ENCODE measurements around the gene KDM6A.
"Not testable (repeated sequence)": the region's sequence is repeated elsewhere in the genome, so short reads cannot be mapped to it uniquely, and the experiment has no call there.

The KDM6A gene

DNA sequence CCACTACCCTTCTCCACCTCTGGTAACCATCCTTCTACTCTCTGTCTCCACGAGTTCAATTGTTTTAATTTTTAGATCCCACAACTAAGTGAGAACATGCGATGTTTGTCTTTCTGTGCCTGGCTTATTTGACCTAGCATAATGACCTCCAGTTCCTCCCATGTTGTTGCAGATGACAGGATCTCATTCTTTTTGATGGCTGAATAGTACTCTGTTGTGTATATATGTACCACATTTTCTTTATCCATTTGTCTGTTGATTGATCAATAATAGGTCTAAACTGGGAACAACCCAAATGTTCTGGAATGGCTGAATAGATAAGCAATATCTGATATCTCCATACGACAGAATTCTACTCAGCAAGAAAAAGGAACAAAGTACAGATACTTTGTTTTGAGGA is 260.5 kb downstream of the KDM6A start:
- DNase-seq: no peak

DNA sequence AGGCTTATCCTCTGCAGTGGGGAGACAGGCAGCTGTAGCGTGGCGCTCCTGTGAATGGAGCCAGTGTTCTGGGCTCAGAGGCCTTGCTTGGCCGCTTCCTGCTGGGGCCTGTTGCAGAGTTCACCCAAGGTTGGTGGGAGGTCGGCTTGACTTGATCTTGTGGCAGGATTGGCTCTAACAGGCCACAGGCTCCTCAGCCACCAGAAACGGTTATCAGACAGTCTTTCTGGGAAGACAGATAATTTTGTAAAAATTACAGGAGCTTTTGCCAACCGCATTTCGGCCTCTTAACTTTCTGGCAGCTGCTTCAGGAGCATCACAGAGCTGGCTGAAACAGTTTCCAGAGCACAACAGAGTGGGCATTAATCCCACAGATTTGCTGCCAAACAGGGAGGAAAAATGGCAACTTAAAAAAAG is 261.3 kb downstream of the KDM6A start:
- DNase-seq: no peak

DNA sequence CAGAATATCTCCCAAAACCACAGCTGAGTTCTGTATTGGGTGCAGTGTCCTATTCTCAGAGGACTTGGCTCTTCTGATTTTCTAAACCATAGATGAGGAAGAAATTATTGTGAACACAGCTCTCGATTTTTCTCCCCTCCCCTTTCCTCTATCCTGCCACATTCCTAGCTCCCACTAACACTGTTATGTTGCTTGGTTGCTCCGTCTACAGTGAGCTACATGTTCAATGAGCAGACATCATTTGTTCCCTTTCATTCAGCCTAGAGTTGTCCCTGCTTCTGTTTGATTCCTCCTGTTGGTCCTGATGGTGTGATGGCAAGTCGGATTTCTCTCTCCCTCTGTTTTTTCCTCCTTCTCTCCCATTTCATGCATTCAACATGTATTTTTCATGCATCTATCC is 261.8 kb downstream of the KDM6A start:
- no peak for DNase-seq

DNA sequence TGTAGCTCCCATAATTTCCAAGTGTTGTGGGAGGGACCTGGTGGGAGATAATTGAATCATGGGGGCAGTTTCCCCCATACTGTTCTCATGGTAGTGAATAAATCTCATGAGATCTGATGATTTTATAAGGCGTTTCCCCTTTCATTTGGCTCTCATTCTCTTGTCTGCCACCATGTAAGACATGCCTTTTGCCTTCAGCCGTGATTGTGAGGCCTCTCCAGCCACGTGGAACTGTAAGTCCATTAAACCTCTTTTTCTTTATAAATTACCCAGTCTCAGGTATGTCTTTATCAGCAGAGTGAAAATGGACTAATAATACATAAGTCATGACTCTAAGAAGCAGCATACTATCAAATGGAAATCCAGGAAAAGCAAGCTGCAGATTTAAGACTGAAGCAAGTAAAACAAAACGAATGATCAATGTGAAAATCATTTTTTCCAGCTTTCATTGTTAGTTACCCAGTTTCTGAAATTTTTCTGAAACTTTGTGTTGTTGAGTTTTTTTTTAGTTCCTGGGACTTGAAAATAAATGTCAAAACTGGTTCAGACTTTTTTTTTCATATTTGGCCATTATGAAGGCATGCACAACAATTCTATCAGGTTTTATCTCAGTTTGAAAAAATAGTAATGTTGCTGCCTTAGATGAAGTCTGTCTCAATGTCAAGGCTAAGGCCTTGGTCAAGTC is 262.5 kb downstream of the KDM6A start:
- not testable (repeated sequence) for DNase-seq

DNA sequence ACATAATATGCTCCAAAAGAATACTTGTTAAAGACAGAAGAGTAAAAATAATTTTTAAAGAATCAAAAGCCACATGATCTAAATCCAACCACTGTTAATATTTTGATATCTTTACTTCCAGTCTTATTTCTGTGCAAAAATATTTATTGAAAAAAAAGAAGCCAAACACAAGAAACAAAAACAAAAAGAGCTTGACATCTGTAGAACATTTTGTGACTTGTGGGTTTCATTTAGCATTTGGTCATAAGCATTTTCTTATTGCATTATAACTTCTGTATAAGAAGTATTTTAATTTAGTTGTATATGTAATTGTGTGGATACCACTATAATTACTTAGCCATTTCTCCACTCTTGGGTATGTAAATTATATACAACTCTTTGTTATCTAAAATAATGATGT is 264.5 kb downstream of the KDM6A start:
- DNase-seq: no peak

DNA sequence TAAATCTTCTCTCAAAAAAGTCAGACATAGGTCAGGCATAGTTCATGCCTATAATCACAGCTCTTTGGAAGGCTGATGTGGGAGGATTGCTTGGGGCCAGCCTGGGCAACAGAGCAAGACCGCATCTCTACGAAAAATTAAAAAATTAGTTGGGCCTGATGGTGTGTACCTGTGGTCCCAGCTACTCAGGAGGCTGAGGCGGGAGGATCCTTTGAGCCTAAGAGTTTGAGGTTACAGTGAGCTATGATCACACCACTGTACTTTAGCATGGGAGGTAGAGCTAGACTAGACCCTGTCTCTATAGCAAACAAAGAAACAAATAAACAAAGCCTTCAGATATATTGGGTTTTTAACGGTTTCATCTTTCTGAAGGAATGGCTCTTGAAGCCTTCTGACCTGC is 265.5 kb downstream of the KDM6A start:
- no peak for DNase-seq

DNA sequence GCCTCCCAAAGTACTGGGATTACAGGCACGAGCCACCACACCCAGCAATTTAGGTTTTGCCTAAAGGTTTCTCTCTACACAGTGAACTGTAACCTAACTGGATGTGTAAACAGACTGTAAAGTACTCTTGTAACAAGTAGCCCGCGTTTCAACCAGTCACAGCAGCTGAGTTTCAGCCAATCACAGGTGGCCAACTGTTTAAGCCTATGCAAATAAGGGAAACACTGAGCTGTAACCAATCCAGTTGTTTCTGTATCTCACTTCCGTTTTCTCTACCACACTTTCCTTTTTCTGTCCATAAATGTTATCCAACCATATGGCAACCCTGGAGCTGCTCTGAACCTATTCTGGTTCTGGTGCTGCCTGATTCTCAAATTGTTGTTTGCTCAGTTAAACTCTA is 267.8 kb downstream of the KDM6A start:
- no peak for DNase-seq

DNA sequence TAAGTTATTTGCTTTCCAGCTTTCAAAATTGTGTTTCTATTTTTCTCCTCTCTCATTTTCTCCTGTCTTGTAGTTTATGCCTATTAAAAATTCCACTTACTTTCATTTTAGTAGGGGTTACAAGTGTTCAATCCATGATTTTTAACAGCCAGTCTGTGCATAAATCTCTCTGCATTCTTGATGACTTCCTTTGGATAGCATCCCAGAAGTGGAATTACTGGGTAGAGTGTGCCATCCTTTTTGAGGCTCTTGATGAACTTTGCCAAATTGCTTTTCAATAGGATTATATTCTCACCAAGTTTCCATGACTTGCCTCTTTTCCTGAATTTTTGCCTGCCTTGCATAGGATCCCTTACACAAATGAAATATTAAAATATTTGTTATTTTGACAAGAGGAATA is 269.2 kb downstream of the KDM6A start:
- DNase-seq: no peak

DNA sequence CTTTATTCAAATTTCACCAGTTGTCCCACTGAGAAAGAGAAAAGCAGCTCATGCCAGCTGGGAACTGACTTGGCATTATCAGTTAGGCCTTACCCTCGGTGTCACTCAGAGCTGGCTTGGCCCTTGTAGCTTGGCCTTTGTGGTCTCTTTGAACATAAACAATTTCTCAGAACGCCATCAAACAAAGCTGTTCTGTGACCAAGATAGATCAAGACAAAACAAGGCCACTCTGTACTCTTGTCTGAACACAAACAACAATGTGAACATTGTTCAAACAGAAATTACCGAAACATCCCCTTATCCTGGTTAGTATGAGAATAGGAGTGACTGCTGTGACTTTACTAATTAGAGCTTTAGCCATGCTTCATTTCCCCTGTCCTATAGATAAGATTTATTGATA is 270.5 kb downstream of the KDM6A start:
- DNase-seq: no peak

DNA sequence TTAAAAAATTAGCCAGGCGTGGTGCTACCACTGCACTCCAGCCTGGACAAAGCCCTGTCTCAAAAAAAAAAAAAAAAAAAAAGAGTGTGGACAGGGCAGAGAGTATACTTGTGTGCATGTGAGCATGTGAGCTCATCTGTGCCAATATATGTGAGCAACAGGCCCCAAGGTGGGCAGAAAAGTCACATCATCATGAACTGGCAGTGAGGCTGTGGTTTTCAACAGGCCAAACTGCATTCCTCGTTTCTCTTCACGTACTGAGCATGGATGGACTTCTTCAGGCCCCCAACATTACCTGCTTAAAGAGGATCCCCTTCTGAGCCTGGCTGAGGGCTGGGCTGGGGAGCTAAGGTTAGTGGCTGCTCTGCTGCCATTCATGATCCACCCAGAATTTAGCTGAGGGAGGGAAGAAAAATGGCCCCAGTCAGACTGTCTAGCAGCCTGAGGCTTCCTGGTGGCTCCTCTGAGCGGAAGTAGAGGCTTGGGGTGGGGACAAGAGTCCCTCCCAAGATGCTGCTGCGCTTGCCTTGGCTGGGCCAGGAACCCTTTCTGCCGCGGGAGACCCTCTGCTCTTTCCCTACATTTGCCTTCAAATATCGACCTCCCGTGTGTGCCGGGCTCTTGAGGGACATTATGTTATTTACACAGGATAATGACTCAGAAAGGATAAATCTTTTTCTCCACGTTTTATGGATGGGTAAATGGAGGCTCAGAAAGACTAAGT is 272.7 kb downstream of the KDM6A start:
- no peak for DNase-seq

DNA sequence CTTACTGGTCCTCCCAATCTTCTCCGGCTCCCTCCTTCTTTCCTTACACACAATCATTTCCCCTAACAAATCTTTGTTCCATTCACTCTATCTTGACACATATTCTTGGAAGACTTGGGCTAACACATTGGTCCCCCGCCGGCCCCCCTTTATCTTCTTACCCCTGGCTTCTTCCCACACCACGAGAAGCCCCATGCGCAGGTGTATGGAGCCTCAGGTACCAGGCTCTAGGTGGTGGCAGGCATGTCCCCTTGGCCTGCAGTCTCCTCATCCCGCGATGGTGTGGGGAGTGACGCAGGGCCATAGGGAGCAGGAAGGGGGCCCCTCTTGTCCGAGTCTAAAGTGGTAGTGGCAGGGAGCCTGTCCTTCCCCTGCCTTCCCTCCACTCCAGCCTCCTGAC is 277.8 kb downstream of the KDM6A start:
- no peak for DNase-seq

DNA sequence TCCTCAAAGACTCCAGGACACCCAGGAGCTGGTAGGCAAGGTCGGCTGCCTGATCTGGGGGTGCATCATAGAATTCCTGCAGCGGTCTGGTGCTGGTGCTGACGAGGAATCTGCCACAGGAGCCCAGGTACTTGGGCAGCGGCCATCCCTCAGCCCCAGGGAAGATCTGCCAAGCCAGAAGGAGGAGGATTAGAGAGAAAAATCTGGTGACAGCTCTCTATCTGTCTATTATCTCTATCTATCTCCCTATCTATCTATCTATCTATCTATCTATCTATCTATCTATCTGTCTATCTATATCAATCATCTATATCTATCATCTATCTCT is 281.0 kb downstream of the KDM6A start:
- DNase-seq: no peak

DNA sequence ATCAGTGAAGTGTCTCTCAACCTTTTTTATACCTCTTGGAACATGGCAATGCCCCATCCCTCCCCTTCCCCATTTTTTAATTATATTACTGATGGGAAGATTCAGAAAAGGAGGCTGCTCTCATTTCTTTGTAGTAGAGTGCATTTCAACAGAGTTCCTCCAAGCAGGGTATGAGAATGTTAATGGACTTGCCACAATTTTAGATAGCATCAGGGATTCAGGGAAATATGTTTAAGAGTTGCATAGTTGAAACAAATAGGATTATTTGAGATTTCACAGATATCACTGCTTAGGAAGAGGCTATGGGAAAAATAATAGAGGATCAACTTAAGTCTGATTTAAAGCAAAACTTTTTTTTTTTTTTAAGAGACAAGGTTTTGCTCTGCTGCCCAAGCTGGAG is 281.5 kb downstream of the KDM6A start:
- DNase-seq: no peak

DNA sequence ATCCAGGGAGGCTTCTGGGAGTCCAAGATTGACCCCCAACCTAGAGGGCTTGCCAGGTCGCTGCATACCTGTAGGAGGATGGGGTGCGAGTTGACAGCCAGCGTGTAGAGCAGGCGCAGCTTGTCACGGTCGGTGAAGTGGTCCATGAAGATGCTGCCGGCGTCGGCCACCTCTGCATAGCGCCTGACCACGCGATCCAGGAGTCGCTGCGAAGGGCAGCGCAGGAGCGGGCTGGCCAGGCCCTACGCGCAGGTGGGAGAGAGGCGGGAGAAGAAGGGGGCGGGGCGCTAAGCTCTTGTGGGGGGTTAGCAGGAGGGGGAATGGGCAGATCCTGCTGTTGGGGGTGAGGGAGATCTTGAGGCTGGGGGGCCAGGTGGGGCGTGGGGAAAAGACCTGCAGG is 284.7 kb downstream of the KDM6A start:
- no peak for DNase-seq

Data from stimulated activated CD4-positive, alpha-beta T cell treated with anti-CD3 and anti-CD28 coated beads, Interleukin-2, amount 100 ng/mL, for 48 hours (primary cell).